Activated naive CD4-positive, alpha-beta T cell treated with anti-CD3 and anti-CD28 coated beads for 36 hours (primary cell): ENCODE results near the gene CHST15. TPM values are rescaled to one million over a fixed set of nuclear protein-coding genes. Genes with fewer than 3 reads are reported as not detected.

Experiments
- CTCF ChIA-PET: fragments of 350-600 bp; sonication (Branson Sonifier 250); formaldehyde crosslinking; loops from one replicate; lab custom pipeline; 2021; ENCODE audit warnings: antibody characterized with exemption; lab: Charles Lee
- DNase-seq: peaks from one replicate; pipeline ENCODE4 v3.0.0-alpha.2; 2020
- H3K27ac Mint-ChIP-seq: one replicate; pipeline ENCODE4 v1.8.0; 2021; ENCODE audit warnings: mild to moderate bottlenecking, mixed read lengths
- H3K27me3 Mint-ChIP-seq: one replicate; pipeline ENCODE4 v1.8.0; 2021; ENCODE audit warnings: low read depth, mixed read lengths
- H3K36me3 Mint-ChIP-seq: one replicate; pipeline ENCODE4 v1.8.0; 2021; ENCODE audit warnings: low read depth, mixed read lengths
- H3K4me1 Mint-ChIP-seq: one replicate; pipeline ENCODE4 v1.8.0; 2021; ENCODE audit warnings: low read depth, mixed read lengths
- H3K4me3 Mint-ChIP-seq: one replicate; pipeline ENCODE4 v1.8.0; 2021; ENCODE audit warnings: mild to moderate bottlenecking, moderate library complexity, mixed read lengths
- H3K9me3 Mint-ChIP-seq: one replicate; pipeline ENCODE4 v1.8.0; 2021; ENCODE audit warnings: mixed read lengths
- intact Hi-C: fragments of 100-400 bp; cut with micrococcal nuclease; formaldehyde crosslinking; loops from one replicate; pipeline ENCODE4 v1.15.1; 2023
- total RNA-seq, 2 experiments: library from RNA; stranded (reverse); gene quantifications; one replicate each; pipeline ENCODE4 v1.2.3, GENCODE V29; 2021

The CHST15 gene
- total RNA-seq, 2 experiments from 2014 or later, result 0.47 to 0.50 TPM

DNA sequence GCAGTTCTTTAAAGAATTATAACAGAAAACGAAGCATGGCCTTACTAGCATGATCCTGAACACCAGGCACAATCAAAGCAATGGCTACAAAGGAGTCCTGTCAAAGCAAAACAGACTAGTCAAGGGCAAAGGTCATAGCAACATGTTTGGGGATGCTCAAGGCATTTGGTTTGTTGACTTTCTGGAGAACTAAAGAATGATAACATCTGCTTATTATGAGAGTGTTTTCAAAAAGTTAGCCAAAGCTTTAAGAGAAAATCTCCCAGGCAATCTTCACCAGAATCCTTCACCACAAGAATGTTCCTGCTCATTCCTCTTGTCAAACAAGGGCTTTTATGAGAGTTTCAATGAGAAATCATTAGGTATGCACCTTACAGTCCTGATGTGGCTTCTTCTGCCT is 106.7 kb downstream of the CHST15 start:
- Mint-ChIP-seq H3K9me3 (no peaks in the 10 kb centered on the region), H3K36me3 (no peaks in the 10 kb centered on the region), H3K4me3 (no peak overlapping the region), H3K27me3 (peaks cover 33% of the 10 kb centered on the region), H3K27ac (no peak overlapping the region), H3K4me1 (peaks cover 2% of the 10 kb centered on the region)
- intact Hi-C loops, result no loop called here
- CTCF ChIA-PET, result no interaction called here
- DNase-seq, result no peak

DNA sequence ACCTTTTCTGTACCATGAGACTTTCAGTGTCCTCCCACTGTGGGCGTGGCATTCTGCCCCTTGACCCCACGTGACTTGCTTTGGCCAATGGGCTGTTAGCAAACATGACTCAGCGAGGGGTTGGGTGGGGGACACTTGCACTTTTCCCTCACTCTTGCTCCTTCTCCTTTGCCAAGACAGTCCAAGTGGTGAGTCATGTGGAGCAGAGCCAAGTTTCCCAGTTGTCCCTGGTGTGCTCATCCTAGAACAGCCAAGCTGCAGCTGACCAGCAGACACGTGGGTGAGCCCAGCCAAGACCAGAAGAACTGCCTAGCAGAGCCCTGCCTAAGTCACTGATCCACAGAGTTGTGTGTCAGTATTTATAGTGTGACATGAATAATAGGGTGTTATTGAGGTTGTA is 119.0 kb downstream of the CHST15 start:
- Mint-ChIP-seq H3K4me1 (peaks cover 2% of the 10 kb centered on the region), H3K4me3 (no peak overlapping the region)
- intact Hi-C loops, result no loop called here

DNA sequence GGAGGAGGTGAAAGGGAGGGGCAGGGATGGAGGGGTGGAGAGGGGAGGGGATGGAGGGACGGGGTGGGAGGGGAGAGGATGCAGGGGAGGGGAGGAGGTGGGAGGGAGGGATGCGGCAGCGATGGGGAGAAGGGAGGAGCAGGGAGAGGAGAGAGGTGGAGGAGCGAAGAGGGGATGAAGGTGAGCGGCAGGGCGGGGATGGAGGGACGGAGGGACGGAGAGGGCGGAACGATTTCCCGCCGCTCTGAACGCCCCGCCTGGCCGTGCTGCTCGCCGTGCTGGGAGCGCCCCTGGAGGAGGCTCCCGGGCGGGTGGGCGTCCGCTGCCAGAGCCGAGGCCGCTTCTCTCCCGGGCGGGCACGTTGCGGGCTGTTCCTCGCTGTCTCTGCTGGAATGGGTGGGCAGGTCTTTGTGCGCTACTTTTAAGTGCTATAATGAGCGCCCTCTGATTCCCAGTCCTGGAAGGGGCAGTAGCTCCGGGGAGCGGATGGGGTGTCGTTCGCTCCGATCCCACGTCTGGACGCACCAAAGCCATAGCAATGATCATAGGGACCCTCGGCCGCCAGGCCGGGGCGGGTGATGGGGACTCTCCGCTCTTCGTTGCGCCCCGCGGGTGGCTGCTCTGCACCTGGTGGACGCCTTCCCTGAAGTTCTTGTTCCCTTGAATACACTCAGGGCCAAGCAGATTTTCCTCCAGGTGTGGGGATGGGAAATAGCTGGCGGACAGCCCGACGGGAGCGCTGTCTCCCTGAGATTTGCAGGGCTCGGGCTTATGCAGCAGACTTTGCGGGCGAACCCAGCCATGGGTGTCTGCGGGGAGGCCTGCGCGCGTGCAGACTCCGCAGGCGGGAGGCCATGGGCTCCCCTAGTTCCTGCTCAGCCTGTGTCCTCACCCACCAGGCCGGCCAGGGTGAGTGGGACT is 120.7 kb downstream of the CHST15 start:
- H3K4me1 Mint-ChIP-seq, result peaks cover 2% of the 10 kb centered on the region
- H3K4me3 Mint-ChIP-seq, result no peak overlapping the region
- intact Hi-C loops, result no loop called here
- CTCF ChIA-PET, result interaction anchor here (0.6 kb wide), 1 partner anchor 389 kb away, joined by 3 read pairs; no protein-coding TSS in a partner anchor
- H3K9me3 Mint-ChIP-seq, result no peaks in the 10 kb centered on the region
- H3K27me3 Mint-ChIP-seq, result peaks cover 75% of the 10 kb centered on the region
- H3K27ac Mint-ChIP-seq, result no peak overlapping the region
- no peaks in the 10 kb centered on the region for H3K36me3 Mint-ChIP-seq
- no peak for DNase-seq

More for the DNA sequence above, 119.0 kb downstream of the CHST15 start:
- no peak for DNase-seq
- Mint-ChIP-seq H3K27ac (no peak overlapping the region), H3K27me3 (peaks cover 70% of the 10 kb centered on the region), H3K9me3 (no peaks in the 10 kb centered on the region), H3K36me3 (no peaks in the 10 kb centered on the region)
- CTCF ChIA-PET, result no interaction called here

DNA sequence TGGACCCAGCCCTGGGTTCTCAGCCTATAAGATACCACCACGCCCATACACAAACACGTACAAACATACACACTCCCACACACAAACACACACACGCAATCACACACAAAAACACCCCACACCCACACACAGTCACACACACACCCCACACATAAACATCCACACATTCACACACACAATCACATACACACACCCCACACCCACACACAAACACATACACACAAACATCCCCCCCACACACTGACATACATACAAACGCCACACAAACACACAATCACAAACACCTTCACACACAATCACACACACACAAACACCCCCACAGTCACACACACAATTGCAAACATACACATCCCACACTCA is 122.5 kb downstream of the CHST15 start:
- DNase-seq, result no peak
- Mint-ChIP-seq H3K4me1 (peaks cover 2% of the 10 kb centered on the region), H3K9me3 (no peaks in the 10 kb centered on the region), H3K4me3 (no peak overlapping the region), H3K36me3 (no peaks in the 10 kb centered on the region), H3K27me3 (peaks cover 69% of the 10 kb centered on the region), H3K27ac (no peak overlapping the region)
- intact Hi-C loops, result no loop called here
- CTCF ChIA-PET, result interaction anchor here (1.1 to 1.5 kb wide), 2 partner anchors 388 to 397 kb away, joined by 3 to 8 read pairs; no protein-coding TSS in a partner anchor

DNA sequence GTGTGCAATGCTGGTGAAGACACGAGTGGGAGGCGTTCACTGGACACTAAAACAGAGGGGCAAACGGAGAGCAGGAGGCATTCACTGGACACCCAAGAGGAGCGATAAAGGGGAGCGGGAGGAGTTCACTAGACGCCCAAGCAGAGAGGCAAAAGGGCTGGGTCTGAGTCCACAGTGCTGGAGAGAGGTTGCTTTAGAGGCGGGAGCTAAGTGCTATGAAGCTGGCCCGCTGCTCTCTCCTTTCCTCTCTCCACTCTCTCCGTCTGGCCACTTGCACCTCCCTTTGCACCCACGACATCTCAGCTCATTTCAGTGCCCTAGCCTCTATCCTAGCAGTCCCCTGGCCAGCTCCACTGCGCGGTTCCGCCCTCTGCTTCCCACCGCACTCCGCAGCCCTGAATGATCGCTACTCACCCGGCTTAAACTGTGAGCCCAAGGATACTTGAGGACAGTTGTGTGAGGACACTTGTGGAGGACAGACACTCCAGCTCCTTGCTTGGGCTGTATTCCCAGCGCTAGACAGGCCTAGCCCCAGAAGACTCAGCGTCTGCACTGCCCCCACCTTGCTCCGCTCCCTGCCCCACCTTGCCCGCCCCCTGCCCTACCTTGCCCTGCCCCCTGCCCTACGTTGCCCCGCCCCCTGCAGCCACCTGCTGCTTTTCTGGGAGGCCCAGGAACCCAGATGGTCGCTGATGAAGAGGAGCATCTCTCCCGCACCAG is 123.0 kb downstream of the CHST15 start:
- Mint-ChIP-seq H3K27me3 (peaks cover 69% of the 10 kb centered on the region), H3K36me3 (no peaks in the 10 kb centered on the region), H3K4me1 (peaks cover 2% of the 10 kb centered on the region), H3K9me3 (no peaks in the 10 kb centered on the region), H3K4me3 (no peak overlapping the region), H3K27ac (no peak overlapping the region)
- CTCF ChIA-PET, result interaction anchor here (1.1 to 1.5 kb wide), 2 partner anchors 388 to 397 kb away, joined by 3 to 8 read pairs; no protein-coding TSS in a partner anchor
- intact Hi-C loops, result no loop called here
- DNase-seq, result no peak

DNA sequence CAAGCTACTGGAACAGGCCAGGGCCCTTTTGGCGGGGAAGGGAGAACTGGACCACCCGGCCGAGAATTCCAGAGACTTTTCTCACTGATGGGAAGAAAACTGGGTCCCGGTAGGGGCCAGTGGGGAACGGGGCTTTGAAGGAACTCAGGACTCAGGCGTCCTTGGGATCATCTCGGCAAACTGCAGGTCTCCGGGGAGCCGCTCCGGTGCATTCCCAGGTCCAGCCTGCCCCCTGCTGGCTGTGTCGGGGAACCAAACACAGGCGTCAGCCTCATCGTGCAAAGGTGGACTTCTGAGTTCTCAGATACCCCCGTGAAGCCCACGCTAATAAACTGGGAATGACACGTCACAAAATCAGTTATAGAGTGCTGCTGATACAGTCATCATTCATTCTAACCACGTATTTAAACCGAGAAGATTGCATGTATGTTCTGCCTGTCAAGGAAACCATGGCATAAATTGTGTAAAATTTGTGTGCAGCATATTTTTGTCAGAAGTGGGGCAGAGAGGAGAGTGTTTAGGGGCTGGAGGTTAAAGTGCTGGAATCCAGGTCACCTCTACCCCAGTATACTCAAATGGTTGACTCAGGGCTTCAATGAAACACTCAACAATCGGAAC is 125.7 kb downstream of the CHST15 start:
- no peak overlapping the region for H3K4me3 Mint-ChIP-seq
- CTCF ChIA-PET, result interaction anchor here (0.5 to 1.6 kb wide), 6 partner anchors 66 to 919 kb away, joined by 3 to 11 read pairs (median 4); no protein-coding TSS in a partner anchor
- no peak overlapping the region for H3K27ac Mint-ChIP-seq
- intact Hi-C loops, result loop anchor here (1.0 to 10.0 kb wide), 3 partner anchors 385 to 923 kb away; partner anchors contain the start of gene HMX3
- H3K27me3 Mint-ChIP-seq, result peaks cover 53% of the 10 kb centered on the region
- peaks cover under 1% of the 10 kb centered on the region for H3K4me1 Mint-ChIP-seq
- H3K9me3 Mint-ChIP-seq, result no peaks in the 10 kb centered on the region
- H3K36me3 Mint-ChIP-seq, result no peaks in the 10 kb centered on the region
- DNase-seq, result peak; percentile 74

DNA sequence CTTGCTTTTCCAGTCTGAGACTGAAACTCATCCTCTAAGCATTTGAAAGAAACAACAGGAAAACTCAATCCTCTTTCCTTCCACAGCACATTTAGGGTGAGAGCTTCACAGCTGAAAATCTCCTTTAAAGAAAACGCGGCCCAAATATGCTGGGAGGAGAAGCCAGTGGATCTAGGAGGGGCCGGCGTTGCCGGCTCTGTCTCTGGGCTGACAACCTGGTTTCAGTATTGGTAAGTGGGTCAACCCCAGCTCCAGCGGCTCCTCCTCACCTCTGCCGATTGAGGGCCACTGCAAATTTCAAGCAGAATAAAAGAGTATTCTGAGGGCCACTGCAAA is 126.5 kb downstream of the CHST15 start:
- no peaks in the 10 kb centered on the region for H3K36me3 Mint-ChIP-seq
- peaks cover 55% of the 10 kb centered on the region for H3K27me3 Mint-ChIP-seq
- no peaks in the 10 kb centered on the region for H3K9me3 Mint-ChIP-seq
- H3K4me1 Mint-ChIP-seq, result no peaks in the 10 kb centered on the region
- CTCF ChIA-PET, result interaction anchor here (0.5 to 1.6 kb wide), 5 partner anchors 384 to 918 kb away, joined by 3 to 11 read pairs (median 4); no protein-coding TSS in a partner anchor
- no peak for DNase-seq
- H3K27ac Mint-ChIP-seq, result no peak overlapping the region
- no peak overlapping the region for H3K4me3 Mint-ChIP-seq
- intact Hi-C loops, result loop anchor here (1.0 to 10.0 kb wide), 3 partner anchors 385 to 922 kb away; partner anchors contain the start of gene HMX3

DNA sequence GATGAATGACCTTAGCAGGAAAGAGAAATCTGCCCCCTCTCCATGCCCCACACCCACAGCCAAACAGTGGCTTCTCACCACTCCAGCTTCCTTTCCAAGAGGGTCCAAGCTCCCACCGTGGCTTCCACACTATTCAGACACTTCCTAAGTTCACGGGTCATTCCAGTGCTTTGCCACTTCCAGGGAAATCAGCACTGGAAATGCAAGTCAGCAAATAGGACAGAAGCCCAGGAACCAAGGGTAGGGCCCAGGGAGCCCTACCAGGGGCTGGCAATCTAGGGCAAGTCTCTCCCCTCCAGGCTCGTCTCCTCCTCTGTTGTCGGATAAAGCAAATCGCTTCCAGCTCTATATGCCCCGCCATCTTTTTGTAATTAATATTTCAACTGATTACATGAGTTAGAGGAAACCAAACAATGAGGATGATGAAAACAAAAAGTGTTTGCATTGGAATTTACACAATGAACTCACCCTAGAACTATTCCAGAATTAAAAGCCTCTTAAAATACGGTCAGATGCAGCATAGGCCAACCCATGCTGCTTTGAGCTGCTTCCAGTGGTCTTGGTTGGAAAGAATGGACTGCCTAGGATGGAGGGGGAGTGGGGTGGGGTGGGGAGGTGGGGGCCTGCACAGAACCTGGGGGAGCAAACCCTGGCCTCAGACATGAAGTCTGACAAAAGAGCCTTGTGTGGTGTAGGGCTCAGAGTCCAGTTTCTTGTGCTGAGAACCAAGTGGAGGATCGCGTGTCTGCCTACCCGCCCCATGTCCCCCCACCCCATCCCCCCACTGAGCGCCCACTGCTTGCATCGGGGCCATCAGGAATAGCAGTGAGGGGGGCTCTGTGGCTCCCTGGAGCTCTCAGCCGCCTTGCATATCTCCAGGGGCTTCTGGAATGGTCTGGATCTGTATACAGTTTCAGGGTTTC is 127.2 kb downstream of the CHST15 start:
- Mint-ChIP-seq H3K9me3 (no peaks in the 10 kb centered on the region), H3K27me3 (peaks cover 48% of the 10 kb centered on the region), H3K27ac (no peak overlapping the region), H3K4me1 (no peaks in the 10 kb centered on the region), H3K36me3 (no peaks in the 10 kb centered on the region), H3K4me3 (no peak overlapping the region)
- DNase-seq, result no peak
- CTCF ChIA-PET, result interaction anchor here (1.0 to 1.6 kb wide), 4 partner anchors 383 to 423 kb away, joined by 3 to 11 read pairs (median 7); no protein-coding TSS in a partner anchor
- intact Hi-C loops, result loop anchor here (5.0 to 10.0 kb wide), 2 partner anchors 829 to 921 kb away; partner anchors contain the start of gene HMX3

DNA sequence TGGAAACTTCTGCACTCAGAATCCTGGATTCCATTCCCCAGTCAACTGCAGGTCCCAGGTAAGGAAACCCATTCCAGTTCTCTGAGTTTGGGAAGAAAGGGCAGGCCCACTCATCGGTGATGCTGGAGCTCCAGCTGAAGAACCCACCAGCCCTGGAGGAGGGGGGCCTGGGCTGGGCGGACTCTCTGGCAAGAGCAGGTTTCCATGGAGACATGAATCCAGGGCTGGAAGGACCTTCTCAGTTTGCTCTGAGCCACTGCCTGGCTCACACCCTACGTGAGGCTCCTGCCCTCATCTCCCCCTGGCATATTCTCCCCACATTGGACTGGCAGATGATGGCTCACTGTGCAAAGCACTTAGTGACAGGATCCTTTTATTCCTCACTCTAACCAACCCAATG is 128.4 kb downstream of the CHST15 start:
- Mint-ChIP-seq H3K9me3 (no peaks in the 10 kb centered on the region), H3K4me3 (no peak overlapping the region), H3K27me3 (peaks cover 38% of the 10 kb centered on the region), H3K36me3 (no peaks in the 10 kb centered on the region), H3K4me1 (no peaks in the 10 kb centered on the region), H3K27ac (no peak overlapping the region)
- intact Hi-C loops, result loop anchor here (5.0 to 10.0 kb wide), 2 partner anchors 828 to 920 kb away; partner anchors contain the start of gene HMX3
- no peak for DNase-seq
- CTCF ChIA-PET, result interaction anchor here (1.1 kb wide), 1 partner anchor 383 kb away, joined by 4 read pairs; no protein-coding TSS in a partner anchor

DNA sequence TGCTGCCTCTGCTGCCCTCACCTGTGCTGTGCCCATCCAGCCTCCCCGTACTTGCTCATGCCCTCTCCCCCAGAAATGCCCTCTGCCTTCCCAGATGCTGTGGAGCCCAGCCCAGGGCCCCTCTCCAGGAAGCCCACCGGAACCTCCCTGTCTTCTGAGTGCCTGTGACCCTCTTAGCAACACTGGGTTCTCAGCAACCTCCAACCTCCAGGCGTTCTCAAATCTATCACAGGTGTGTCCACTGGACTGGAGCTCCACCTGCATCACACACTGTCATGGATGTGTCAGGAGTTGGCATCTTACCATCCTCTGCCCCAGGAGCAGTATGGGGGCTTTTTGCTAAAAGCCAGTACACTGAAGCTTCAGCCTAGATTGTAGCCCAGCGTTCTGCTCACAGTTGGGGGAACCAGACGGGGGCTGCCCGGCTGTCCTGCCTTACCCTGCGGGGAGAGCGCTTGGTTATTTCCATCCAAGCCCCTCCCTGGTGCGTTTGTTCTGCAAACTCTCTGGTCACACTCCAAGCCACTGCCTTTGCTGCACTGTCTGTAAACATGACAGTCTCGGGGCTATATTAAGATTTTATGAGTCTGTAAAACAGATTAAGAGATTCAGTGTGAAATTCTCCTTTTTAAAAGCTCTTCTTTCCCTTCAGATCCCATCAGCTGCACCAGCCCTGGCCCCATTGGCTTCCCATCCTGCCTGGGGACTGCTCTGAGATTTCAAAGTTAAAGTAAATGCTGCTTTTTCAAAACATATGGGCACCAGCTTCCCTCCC is 130.5 kb downstream of the CHST15 start:
- CTCF ChIA-PET, result interaction anchor here (1.3 kb wide), 1 partner anchor 372 kb away, joined by 4 read pairs; no protein-coding TSS in a partner anchor
- Mint-ChIP-seq H3K4me1 (no peaks in the 10 kb centered on the region), H3K4me3 (no peak overlapping the region), H3K27me3 (peaks cover 23% of the 10 kb centered on the region), H3K36me3 (no peaks in the 10 kb centered on the region), H3K9me3 (no peaks in the 10 kb centered on the region), H3K27ac (no peak overlapping the region)
- intact Hi-C loops, result loop anchor here (10.0 kb wide), 1 partner anchor 918 kb away; no protein-coding TSS in a partner anchor
- no peak for DNase-seq
